ENCODE data around the gene TEP1.

DNA sequence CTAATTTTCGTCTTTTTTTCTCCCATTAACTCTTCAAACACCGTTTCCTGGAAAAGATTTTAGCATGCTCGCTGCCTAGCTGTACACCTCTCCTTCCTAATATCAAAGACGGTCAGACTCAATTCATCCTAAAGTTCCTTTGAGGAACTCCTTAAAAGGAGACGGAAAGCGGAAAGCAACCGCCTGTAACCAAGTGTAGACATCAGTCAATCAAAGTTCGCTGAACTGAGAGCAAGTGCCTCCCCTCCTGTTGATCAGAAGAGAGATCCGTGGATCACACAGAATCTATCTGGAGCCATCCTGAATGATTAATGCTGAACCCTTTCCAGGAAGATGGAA, 412 bp upstream of the TEP1 start:
- TF ChIP-seq SIN3A (IDR thresholded peaks at IDR 0.05; ENCODE audit: borderline replicate concordance, insufficient read depth, low read length) (no peak), TAF1 (IDR thresholded peaks at IDR 0.05; ENCODE audit: borderline replicate concordance, insufficient read depth, low read length) (no peak), REST (IDR thresholded peaks at IDR 0.05; ENCODE audit: insufficient read depth in 1 of 2, low read depth in 2 of 2, low read length in 2 of 2) (no peak)

Measured in PFSK-1 (cell line).